ENCODE measurements around the gene FNIP2. TPM values are rescaled to one million over a fixed set of nuclear protein-coding genes. Genes with fewer than 3 reads are reported as not detected.
"Not testable (repeated sequence)": the region's sequence is repeated elsewhere in the genome, so short reads cannot be mapped to it uniquely, and the experiment has no call there.

FNIP2 gene
- polyA plus RNA-seq, 1 donor: 12.2 TPM

DNA sequence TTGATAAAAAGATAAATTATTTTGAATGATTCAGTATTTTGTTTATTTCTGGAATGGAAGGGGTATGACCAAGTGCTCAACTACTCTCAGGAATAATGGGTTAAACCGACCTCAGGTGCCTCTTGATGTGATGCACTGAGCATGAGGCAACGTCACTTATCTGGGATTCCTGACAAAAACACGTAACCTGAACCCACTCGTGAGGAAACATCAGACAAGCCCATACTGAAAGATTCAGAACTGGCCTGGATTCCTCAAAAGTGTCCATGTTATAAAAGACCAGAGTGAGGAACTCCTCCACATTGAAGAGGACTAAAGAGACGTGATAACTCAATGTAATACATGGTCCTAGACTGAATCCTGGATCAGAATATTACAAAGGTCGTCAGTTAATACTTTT, 144.0 kb downstream of the FNIP2 start:
- no peak for DNase-seq (ENCODE audit: low read depth)

DNA sequence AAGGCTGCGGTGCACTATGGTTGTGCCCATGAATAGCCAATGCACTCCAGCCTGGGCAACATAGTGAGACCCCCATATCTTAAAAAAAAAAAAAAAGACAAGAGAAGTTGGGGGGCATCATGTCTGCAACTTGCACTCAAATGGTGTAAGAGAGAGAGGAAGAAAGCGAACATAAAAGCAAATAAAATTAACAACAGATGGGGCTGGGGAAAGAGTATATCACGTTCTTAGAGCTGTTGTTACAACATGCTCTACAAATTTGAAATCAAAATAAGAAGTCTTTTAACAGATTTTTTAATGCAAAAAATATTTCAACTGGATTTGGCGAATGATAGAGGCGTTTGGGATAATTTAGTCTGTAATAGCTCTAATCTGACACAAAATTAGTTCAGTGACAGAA, 144.9 kb downstream of the FNIP2 start:
- DNase-seq (ENCODE audit: low read depth): no peak

DNA sequence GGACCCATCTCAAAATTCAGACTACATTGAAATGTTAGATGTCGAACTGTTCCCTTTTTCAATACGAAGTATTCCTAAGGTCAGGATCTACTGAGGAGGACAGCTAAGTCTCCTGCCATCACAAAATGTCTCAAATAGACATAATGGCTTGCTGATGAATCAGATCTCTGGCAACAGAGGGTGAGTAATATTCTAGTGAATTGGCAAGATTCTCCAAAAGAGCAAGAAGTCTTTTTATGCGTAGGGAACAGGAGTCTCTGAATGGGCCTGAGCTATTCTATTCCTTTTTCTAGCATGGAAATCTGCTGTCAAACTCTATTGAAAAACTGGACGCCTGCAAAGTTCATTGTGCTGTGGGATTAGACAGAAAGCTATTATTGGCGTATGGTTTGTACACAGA, 145.4 kb downstream of the FNIP2 start:
- DNase-seq (ENCODE audit: low read depth): no peak

DNA sequence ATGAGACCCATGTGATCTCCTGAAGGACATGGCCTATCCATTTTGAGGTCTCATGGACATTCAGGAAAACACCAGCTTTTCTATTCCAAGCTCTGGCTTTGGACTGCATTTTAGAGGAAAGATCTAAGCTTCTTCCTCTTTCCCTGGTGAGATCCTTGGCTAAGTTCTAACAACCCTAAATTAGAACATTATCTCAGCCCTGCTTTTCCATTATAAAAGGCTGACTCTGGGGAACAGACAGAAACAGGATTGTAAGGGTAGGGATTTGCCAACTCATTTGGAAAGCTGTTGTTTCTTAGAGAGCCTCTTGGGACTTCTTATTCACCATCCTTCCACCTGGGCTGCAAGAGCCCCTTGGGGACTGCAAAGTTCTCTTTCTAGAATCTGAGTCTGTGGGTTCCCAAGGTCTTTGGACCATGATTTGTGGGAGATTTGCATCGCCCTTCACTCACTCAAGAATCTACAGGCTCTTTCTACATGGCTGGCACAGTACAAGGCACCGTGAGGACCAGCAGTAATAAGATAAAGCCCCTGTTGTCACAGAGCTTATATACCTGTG, 146.9 kb downstream of the FNIP2 start:
- DNase-seq (ENCODE audit: low read depth): no peak

DNA sequence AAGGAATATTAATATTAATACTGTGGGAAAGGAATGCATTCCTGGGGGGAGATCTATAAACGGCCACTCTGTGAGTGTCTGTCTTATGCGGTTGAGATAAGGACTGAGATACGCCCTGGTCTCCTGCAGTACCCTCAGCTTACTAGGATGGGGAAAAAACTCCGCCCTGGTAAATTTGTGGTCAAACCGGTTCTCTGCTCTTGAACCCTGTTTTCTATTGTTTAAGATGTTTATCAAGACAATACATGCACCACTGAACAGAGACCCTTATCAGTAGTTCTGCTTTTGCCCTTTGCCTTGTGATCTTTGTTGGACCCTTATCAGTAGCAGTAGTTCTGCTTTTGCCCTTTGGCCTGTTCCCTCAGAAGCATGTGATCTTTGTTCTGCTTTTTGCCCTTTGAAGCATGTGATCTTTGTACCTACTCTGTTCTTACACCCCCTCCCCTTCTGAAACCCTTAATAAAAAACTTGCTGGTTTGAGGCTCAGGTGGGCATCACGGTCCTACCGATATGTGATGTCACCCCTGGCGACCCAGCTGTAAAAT, 151.7 kb downstream of the FNIP2 start:
- DNase-seq (ENCODE audit: low read depth): not testable (repeated sequence)

DNA sequence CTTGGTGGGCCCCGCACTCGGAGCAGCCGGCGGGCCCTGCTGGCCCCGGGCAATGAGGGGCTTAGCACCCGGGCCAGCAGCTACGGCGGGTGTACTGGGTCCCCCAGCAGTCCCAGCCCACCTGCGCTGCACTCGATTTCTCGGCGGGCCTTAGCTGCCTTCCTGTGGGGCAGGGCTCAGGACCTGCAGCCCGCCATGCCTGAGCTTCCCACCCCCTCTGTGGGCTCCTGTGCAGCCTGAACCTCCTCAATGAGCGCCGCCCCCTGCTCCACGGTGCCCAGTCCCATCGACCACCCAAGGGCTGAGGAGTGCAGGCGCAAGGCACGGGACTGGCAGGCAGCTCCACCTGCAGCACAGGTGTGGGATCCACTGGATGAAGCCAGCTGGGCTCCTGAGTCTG, 158.9 kb downstream of the FNIP2 start:
- DNase-seq (ENCODE audit: low read depth): not testable (repeated sequence)

DNA sequence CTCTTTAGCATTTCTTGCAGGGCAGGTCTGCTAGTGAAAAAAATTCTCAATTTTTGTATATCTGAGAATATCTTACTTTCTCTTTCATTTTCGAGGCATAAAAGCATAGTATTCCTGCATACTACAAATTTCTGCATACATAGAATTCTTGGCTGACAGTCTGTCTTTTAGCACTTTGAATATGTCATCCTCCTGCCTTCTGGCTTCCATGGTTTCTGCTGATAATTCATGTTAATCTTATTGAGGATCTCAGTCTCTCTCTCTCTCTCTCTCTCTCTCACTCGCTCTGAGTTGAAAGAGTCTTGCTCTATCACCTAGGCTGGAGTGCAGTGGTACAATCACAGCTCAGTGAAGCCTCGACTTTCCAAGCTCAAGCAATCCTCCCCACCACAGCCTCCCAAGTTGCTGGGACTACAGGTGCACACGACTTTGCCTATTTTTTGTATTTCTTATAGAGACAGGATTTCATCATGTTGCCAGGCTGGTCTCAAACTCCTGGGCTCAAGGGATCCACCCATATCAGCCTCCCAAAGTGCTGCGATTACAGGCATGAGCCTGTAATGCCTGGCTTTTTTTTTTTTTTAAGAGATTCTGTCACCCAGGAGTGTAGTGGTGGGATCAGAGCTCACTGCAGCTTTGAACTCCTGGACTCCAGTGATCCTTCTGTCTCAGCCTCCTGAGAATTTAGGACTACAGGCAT, 161.3 kb downstream of the FNIP2 start:
- no peak for DNase-seq (ENCODE audit: low read depth)

DNA sequence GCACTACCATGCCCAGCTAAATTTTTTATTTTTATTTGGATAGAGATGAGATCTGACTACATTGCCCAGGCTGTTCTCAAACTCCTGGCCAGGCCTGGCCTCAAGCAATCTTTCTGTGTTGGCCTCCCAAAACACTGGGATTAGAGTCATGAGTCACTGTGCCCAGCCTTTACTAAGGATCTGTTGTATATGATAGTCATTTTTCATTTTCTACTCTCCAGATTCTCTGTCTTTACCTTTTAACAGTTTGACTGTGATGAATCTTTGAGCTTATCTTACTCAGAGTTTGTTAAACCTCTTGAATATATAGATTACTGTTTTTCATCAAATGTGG, 161.8 kb downstream of the FNIP2 start:
- no peak for DNase-seq (ENCODE audit: low read depth)

DNA sequence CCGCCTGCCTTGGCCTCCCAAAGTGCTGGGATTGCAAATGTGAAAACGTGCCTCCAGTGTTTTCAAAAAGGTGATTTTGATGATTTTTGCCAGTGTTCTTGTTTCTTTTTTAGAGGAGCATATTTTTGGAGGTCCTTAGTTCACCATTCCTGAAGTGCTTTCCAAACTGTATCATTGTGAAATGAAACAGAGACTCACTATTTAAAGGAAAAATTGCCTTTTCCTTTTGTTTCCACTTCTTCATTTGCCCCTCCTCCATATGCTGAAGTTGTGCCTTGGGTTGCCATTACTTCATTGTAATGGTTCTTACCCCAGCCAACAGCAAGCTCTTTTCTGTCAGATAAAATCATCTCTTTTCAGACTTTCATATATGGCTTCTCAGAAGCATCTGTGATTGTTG, 164.4 kb downstream of the FNIP2 start:
- DNase-seq (ENCODE audit: low read depth): no peak

DNA sequence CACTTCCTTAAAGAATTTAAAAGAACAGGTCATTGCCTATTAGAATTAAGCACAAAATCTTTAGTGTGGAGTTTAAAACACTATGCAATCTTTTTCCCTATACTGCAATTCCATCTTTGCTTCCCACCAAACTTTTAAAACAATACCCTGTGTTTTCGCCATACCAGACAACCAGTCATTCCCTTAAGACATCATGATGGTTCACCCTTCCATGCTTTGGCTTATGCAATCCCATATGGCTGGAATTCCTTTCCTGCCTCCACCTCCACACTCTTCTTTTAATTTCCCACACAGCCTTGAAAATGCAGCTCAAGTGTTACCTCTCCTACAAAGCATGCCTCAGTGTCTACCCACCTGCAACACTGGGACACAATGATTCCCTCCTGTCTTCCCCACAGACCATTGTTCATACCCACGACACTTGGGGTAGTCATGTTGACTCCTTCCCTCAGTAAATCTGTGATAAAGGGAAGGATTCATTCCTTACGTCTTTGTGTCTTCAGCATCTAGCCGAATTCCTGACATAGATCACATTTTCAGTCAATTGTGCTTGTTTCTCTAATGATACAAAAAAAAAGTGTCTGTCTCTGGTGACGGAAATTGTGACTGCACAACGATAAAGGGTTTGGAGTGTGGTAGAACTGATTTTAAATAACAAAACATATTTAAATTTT, 166.3 kb downstream of the FNIP2 start:
- no peak for DNase-seq (ENCODE audit: low read depth)

DNA sequence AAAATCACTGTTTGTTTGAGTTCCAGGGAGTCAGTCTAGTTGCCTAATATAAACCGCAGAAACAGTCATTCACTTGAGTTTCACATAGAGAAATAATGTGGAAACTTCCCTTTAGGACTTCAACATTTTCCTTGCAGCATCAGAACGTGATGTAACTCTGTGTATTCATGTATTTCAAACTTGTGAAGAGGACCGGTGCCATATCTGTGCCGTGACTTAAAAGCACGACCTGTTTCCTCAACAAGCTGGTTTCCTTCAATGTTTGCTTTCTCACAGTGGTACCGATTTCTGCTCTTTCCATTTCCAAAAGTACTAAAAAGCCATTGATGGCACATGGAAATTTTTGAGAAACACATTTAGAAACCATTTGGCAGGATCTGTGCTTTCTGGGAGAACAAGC, 167.4 kb downstream of the FNIP2 start:
- no peak for DNase-seq (ENCODE audit: low read depth)

DNA sequence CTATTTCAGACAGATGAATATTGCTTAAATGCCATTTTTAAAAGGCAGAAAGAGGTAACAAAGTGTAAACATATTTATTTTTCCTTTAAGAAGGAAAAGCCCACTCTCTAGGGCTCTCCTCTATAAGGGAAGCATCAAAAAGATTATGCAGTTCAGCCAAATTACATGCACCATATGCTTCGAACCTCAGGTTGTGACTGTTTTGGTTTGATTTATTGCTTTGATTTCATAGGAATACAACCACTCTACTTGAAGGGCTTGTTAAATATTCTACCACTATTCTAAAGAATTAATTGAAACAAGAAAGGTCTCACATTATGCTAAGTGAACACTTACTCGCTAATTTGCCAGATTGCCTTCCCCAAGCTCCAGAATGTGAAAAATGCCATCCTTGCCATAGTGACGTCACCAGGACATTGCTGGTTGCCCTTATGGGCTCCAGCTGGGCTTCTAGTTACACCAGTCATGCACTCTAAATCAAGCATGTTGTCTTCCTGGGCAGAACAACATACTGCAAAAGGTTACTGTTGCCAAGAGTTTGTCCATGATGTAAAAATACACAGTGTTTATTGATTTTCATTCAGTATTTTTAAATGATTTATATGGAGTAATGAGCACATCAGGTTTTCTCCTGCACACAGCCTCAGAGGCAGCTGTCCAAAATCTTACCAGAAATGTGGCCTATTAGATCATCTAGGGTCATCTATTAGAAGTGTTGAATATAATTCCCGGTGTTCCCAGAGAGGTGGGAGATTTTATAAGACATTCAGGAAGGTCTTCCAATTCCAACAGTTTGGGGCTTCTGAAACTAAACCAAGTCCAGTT, 169.6 kb downstream of the FNIP2 start:
- no peak for DNase-seq (ENCODE audit: low read depth)

DNA sequence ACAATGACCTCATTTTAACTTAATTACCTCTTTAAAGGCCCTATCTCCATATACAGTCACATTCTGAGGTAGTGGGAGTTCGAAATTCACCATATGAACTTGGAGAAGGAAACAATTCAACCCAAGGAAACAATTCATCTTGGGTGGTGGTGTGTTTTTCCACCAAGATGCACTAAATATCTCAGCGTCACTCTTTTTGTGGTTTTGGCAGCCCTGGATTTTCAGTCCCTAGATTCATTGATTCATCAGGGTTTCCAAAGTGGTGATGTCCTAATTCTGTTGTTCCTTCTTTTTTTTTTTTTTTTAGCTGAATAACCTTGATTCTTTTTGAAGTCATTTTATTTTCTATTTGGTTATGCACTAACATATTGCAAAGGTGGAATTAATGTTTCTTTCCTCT, 171.4 kb downstream of the FNIP2 start:
- DNase-seq (ENCODE audit: low read depth): no peak

DNA sequence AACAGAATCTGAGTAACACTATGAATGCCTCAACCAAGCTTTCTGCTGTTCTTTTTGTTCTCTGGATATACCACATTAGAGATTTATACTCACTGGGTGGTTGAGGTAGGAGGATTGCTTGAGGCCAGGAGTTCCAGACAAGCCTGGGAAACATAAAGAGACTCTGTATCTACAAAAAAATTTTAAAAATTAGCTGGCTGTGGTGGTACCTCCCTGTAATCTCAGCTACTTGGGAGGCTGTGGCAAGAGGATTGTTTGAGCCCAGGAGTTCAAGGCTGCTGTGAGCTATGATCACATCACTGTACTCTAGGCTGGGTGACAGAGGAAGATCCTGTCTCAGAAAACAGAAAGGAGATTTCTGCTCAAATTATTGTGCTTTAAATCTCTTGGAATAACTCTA, 172.5 kb downstream of the FNIP2 start:
- DNase-seq (ENCODE audit: low read depth): no peak

DNA sequence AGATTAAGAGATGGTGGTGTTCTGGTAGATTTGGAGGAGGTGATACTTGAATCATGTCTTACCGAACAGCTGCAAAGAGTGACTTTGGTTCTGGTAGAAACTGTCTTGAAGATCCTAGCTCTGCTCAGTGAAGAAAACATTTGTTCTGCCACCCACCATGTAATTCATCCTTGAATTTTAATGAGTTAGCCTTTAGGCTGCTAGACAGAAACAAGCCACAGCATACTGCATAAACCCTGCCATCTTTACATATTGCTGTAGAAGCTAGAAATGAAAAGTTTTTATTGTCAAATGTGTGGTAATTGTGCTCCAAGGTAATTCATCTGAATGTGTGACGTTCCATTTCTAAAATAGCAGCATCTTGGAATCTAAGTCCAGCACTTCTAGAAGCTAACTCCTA, 173.1 kb downstream of the FNIP2 start:
- no peak for DNase-seq (ENCODE audit: low read depth)

DNA sequence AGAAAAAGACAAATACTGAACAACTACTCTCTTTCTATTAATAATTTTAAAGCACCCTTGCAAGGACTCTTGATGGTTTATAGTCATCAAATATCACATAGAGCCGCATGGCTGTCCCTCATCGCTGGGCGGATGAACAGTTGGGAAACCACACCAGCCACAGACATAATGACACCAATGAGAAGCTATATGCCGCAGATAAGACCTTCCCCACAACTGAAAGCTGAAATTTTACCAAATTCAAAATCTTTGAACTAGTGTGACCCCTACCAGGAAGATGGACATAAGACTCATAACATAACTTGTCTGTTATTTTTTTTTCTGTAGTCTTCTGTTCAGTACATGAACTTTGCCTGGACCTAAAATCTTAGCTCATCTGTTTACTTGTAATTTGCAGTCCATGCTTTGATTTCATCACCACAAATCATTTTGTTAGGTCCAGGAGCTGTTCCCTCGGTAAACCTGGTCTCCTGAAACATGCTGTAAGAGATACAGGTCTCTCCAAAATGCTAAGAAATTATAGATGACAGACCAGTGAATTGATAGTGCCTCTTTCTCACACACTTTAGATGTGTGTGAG, 176.8 kb downstream of the FNIP2 start:
- no peak for DNase-seq (ENCODE audit: low read depth)

DNA sequence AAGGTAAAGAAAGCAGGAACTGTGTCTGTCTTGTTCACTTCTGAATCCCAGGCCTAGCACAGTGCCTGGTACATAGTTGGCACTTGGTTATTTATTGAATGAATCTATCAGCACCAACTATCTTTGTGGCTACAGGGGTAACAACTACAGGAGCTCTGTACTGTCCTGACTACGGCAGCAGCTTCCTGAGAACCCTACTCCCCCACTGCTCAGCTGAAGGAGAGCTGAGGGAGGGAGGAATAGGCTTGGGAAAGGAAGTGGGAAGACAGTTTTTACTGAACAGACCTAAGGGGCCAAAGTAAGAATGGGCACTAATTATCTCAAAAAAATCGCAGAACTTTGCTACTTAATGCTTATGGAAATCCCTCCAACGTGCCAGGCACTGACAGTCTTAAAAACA, 178.0 kb downstream of the FNIP2 start:
- no peak for DNase-seq (ENCODE audit: low read depth)

DNA sequence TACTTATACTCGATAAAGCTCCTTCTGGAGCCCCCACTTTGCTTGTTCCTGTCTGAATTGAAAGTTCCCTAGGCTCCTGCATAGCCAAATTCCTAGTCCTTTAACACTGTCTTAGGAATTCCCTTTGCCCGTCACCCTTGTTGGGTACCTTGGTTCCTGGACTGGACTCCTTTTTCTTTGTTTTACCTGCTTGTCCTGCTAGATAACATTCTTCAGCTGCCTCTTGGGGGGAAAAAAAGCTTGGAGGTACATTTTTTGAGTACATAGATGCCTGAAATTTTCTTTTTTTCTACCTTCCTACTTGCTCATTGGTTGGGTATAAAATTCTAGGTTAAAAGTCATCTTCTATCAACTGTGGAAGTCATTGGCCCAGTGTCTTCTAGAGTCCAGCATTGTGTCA, 179.2 kb downstream of the FNIP2 start:
- DNase-seq (ENCODE audit: low read depth): no peak

DNA sequence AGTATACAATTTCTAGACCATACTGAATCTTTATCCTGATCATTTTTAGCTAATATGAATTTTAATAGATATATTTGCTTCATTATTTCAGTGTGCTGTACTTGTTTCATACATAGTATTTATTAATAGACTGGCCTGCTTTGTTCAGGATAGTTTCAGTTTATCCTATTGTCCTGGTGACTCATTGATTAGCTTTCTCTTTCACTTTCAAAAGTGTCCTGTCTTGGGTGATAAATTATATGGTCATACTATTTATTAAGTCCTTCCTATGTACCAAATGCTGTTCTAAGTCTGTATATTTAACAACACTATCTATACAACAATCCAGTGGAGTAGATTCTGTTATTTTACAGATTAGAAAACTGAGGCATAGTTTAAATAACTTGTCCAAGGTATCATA, 180.3 kb downstream of the FNIP2 start:
- no peak for DNase-seq (ENCODE audit: low read depth)

DNA sequence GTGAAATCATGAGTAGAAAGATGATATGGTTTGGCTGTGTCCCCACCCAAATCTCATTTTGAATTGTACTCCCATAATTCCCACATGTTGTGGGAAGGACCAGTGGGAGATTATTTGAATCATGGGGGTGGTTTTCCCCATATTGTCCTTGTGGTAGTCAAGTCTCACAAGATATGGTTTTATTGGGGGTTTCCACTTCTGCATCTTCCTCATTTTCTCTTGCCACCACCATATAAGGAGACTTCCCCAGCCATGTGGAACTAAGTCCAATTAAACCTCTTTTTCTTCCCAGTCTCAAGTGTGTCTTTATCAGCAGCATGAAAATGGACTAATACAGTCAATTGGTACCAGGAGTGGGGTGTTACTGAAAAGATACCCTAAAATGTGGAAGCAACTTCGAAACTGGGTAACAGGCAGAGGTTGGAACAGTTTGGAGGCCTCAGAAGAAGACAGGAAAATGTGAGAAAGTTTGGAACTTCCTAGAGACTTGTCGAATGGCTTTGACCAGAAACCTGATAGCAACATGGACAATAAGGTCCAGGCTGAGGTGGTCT, 183.5 kb downstream of the FNIP2 start:
- DNase-seq (ENCODE audit: low read depth): not testable (repeated sequence)

DNA sequence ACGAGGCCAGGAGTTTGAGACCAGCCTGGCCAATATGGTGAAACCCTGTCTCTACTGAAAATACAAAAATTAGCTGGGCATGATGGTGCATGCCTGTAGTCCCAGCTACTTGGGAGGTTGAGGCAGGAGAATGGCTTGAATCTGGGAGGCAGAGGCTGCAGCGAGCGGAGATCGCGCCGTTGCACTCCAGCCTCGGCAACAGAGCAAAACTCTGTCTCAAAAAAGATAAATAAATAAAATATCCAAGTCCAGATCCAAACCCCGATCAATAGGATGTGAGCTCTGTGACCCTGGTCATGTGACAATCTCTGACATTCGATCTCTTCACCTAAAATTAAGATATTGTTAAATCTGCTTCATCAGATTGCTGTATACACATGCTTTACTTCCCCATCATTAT, 187.5 kb downstream of the FNIP2 start:
- not testable (repeated sequence) for DNase-seq (ENCODE audit: low read depth)

DNA sequence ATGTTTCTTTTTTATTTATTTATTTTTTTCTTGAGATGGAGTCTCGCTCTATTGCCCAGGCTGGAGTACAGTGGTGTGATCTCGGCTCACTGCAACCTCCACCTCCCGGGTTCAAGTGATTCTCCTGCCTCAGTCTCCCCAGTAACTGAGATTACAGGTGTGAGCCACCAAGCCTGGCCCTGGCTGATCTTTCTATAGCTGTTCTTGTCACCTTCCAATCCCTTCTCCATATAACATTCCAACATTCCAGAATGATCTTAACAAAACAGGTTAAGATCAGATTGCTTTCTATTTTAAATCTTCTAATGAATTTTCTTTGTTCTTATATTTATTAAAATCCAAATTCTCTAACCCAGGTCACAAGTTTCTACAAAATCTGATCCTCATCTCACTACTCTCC, 188.1 kb downstream of the FNIP2 start:
- DNase-seq (ENCODE audit: low read depth): not testable (repeated sequence)

Data from forelimb muscle (tissue), 1 donor.